HG03097 (cell line): ENCODE measurements around the gene VANGL2.

Source experiments
- ATAC-seq: cut with Tn5 transposase; IDR thresholded peaks from one replicate; pipeline ENCODE4 v1.9.1; 2021; ENCODE audit not compliant: unreplicated experiment, low FRiP score

The VANGL2 gene

DNA sequence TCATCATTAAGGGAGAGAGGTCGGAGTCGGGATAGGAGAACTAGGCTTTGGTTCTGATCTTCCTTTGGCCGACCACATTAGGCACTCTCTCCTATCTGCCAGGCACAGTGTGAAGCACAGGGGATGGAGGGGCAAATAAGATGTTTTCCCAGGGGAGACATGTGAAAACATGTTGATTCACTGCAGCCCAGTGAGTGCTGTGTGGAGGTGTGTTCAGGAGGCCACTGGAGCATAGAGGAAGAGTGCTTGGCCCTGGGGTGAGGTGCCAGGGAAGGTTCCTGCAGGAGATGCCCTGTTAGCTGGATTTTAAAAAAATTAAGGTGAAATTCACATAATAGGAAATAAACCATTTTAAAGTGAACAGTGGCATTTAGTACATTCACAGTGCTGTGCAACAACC is 3.7 kb downstream of the VANGL2 start:
- no peak for ATAC-seq

DNA sequence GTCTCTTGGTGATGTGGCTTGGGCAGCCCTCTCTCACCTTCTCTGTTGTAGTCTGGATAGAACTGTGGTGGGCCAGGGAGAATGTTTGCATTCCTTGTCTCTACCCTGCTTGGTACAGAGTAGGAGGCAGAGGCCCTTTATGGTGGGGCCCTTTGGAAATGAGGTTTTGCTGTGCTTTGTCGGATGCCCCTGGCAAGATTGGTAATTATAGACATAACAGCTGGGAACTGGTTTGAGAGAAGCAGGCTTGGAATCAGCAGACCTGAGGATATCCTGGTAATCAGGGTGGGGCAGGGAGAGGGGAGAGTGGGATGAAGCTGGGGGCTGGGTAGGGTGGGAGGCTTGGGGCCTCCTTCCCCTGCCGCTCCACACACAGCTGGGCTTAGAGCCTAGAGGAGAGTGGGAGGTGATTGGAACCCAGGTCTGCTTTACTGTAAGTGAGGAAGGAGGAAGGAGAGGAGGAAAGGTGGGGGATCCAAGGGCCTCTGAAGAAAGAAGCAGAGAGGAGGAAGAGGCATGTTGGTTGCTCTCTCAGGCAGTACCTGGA is 5.0 kb downstream of the VANGL2 start:
- ATAC-seq: no peak

DNA sequence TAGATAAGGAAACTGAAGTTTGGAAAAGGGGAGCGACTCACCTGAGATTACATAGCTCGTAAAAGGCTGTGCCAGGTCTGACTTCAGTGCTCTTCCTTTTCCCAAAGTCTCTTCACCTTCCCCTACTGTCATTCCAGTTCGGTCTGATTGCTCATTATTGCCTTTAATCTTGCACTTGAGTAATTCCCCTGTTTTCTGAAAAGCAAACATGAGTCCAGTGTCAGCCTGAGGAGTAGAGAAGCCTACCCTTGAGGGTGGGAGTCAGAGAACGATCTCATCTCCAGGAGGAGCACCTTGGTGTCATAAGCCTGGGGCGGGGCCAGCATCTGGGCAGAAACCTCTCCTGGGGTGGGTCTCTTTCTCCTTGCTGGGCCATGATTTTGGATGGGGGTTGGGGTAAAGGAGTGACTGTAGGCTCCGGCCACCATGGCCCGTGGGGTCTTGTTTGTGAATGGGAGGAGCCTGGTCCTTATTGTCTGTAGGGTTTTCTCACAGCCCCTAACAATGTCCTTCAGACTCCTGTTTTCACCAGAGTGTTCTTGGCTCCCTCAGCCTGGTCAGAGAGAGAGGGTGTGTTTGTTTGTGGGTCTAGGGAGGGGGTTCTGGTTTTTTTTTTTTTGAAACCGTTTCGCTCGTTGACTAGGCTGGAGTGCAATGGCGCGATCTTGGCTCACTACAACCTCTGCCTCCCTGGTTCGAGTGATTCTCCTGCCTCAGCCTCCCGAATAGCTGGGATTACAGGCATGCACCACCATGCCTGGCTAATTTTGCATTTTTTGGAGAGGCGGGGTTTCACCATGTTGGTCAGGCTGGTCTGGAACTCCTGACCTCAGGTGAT is 6.0 kb downstream of the VANGL2 start:
- ATAC-seq: no peak

DNA sequence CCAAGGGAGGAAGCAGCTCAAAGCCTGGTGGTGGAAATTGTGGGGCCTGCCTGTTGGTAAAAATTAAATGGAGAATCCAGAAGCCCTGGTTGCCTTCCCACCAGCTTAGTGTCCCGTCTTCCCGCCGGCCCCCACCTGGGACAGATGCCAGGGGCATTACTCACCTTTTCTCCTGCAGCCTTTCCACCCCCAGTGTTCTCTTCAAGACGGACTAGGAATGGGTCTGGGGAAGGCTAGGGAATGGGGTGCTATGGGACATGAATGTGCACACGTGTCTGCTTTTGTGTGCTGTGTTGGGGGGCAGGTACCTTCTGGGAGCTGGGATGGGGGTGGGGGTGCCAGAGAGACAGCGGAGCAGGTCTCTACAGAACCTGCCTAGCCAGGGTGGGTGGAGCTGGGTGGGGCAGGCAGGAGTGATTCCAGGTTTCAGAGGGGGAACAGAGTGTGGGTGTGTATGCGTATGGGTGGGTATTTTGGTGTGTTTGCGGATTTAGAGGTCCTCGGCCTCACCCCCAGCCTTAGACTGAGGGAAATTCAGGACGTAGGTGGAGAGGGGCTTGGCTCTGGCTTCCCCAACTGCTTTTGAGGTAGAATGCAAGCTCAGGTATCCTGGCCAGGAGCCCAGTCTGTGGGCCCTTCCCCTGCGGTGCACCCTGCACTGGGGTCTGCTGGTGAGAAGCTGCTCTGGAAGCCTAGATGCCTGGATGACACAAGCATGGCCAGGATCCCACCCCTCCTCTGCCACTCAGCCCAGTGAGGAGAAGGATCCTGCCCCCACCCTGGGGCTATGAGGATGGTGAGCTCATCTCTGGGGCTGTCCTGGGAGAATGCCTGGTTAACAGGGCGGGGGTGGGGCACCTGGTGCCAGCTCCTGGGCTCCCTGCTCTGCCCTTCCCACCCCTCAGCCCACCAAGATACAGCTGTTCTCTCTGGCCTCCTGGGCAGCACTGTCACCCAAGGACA is 7.8 kb downstream of the VANGL2 start:
- ATAC-seq: no peak

DNA sequence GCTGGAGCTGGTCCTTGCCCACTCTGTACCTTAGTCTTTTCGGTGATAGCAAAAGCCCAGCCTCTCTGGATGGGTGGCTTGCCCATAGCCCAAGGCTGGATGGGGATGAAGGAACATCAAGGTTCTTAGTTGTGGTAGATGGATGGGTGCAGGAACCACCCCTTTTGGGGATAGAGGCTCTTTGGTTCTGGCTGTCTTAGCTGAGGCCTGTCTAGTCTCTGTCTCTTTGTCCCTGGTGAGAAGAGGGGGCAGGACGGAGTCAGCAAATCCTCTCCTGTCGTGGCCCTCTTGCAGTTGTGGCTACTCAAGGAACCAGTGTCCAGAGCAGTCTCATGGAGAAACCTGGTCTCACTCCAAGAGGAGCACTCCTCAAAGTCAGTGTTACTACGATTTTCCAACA is 8.5 kb downstream of the VANGL2 start:
- no peak for ATAC-seq

DNA sequence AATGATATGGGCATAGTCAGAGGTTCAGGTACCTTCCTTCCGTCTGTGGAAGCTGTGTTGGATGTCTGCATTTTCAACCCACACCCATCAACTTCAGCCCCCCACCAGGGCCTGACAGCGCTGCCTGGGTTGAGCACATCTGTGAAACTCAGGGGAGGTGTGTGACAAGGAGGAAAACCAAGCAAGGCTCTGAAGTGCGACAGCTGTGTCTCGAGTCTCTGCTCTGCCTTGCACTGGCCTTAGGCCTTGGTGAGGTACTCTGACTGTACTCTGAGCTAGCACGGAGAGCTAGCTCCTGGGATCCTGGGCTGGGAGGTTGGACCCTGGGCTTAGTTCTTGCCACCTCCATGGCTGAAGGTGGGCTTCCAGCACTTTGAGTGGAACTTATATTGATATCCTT is 9.1 kb downstream of the VANGL2 start:
- ATAC-seq: no peak

DNA sequence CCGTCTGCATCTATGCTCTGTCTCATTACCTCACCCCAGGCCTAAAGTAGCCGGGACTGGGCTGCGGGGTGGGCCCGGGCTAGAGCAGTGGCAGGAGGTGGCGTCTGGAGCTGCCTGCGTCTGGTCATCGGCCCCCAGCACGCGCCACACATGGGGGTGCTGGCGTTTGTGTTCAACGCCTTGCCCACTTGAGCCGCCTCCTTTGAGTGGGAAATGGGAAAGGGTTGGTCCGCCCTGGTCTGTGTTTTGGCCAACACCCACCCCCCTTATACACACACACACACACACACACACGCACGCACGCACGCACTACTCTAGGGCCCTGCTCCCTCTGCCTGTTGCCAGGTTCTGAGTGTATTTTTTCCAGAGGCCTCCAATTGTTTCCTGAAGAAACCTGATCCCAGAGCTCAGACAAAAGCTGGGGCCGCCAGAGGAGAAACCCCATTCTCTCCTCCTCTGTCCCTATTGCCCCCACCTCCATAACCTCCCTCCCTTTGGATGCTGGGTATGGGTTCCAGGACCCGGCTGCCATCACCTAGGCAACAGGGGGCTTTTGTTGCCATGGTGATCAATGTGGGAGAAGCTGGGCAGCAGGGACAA is 10.1 kb downstream of the VANGL2 start:
- ATAC-seq: no peak

DNA sequence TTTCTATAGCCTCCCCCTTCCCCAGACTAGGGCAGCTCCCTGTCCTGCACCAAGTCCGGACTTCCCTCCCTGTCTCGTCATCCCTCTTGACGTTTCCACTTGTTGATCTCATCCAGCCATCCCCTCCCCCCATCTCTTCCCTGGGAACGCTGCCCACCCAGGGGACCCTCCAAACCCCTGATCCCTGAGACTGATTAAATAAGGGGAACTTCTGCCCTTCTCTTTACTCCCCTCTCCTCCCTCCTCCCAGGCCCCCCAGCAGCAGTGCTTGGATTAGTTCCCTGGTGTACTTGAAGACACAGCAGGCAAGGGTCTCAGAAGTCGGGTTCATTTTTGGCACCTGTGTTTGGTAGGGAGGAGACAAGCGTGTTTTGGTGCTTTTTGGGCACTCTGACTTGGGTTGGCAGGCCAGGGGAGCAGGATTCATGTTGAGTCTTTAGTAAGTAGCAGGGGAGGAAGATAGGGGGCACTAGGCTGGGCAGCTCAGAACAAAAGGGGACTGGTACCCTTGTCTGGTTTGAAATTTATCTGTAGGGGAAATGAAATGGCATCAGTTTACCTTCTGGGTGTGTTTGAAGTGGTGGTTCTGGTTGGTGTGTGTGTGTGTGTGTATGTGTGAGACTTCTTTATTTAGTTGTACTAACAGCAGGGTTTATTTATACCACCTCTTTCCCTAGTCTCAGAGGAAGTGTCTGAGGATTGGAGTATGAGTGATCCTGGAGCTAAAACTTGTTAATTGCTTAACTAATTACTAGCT is 11.1 kb downstream of the VANGL2 start:
- no peak for ATAC-seq

DNA sequence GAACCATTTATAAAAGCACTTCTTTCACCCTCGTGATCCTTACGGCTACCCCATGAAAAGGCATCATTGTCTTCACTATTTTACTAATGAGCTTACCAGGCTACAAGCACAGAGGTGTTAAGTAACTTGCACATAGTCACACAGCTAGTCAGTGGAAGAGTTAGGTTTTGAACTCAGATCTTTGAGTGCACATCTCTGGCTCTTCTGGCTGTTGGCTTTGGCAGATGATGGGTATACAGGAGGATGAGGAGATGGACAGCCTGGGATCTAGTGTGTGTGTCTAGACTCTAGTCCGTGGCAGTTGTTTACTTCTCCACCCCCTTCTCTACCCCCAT is 11.6 kb downstream of the VANGL2 start:
- no peak for ATAC-seq

DNA sequence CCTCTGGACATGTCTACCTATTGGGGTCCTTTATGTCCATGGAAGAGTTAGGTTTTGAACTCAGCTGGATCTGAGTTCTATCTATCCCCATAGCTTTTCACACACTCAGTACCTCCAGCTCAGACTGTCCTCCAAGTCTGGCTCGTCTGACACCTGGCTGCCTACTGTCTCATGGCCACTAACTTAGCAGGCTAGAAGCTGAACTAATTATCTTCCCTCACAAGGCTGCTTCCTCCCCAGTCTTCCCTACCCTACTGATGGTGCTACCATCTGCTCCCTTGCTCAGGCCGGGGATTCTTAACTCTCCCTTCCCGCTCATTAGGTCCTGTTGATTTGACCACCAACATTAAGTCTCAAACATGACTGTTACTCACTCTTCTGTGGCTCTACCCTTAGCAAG is 13.4 kb downstream of the VANGL2 start:
- ATAC-seq: no peak

DNA sequence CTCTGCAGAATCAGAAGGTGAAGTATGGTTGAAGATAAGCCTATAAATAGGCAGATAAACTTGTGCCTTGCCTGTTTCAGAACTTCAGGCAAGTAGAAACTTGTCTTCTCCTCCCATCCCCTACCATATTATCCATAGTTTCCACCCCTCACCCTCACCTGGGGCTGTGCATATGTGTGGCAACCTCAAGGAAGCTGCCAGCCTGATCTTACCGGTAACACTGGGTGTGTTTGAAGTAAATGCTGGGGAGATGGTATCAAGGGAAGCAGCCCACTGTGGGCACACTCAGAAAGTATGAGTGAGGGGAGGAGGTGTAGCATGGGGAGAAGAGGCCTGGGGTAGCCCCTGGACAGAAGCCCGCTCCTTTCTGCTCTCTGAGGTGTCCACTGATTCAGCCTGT is 14.5 kb downstream of the VANGL2 start:
- no peak for ATAC-seq

DNA sequence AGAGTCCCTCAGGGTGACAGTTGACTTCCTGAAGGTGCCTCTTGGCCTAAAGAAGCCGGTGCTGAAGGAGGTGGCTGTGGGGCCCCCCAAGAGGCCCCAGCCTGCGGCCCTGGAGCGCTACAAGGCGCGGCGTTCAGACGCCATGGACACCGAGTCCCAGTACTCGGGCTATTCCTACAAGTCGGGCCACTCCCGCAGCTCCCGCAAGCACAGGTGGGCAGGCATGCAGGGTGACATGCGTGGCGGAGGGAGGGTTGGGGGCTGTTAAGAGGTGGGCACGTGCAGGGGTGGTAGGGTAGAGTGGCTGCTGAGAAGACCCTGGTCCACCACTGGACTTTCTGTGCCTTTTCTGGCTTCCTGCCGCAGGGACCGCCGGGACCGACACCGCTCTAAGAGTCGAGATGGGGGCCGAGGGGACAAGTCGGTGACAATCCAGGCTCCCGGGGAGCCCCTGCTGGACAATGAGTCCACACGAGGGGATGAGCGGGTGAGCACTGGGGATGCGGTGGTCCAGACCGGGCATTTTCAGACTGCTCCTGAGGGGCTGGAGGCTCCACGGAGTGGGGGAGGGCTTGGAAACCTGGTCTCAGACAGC is 15.4 kb downstream of the VANGL2 start:
- no peak for ATAC-seq

DNA sequence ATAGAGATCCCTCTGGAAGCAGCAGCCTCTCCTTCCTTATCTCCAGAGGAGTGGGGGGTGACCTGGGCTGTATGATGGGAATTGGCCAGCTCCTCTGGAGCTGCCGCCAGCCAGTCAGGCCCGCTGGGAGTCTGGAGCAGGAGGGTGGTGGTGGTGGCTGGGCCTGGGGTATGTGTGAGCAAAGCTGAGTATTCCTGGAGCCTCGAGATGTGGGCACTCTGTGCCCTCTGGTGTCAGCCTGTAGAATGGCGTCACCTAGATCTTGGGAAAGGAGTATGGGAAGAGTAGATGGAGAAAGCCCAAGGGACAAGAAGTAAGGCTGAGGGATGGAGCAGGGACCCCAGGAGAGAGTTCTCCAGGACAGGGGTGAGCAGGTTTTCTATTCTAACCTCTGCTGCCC is 16.0 kb downstream of the VANGL2 start:
- no peak for ATAC-seq

DNA sequence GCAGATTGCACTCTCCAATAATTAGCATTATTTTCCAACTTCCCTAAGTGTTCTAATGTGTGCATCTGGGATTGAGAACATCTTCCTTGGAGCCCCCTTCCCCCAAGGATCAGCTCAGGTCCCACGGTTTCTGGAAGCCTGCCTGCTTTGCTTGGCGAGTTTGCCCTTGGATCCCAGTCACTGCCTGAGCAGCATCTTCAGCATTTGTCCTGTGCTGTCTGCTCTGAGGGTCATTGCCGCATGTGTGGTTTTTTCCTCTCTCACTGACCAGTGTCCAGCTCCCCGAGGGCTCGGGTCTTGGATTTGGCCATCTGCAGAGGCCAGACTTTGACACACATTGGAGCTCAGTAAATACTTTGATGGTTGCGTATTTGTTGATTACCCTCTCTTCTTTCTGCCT is 18.1 kb downstream of the VANGL2 start:
- no peak for ATAC-seq

DNA sequence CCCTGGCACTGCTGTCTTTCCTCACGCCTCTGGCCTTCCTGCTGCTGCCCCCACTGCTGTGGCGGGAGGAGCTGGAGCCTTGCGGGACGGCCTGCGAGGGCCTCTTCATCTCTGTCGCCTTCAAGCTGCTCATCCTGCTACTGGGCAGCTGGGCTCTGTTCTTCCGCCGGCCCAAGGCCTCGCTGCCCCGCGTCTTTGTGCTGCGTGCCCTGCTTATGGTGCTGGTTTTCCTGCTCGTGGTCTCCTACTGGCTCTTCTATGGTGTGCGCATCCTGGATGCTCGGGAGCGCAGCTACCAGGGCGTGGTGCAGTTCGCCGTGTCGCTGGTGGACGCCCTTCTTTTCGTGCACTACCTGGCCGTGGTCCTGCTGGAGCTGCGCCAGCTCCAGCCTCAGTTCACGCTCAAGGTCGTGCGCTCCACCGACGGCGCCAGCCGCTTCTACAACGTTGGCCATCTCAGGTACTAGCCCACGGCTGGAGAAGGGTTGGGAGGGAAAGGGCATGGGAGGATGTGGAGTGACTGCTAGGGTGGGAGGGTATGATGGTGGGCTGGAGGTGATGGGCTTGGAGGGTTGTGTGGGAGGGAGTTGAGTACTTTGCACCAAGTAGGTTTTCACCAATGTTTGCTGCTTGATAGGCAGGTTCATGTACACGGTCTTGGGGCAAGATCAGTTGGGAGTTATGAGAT is 18.9 kb downstream of the VANGL2 start:
- ATAC-seq: no peak

DNA sequence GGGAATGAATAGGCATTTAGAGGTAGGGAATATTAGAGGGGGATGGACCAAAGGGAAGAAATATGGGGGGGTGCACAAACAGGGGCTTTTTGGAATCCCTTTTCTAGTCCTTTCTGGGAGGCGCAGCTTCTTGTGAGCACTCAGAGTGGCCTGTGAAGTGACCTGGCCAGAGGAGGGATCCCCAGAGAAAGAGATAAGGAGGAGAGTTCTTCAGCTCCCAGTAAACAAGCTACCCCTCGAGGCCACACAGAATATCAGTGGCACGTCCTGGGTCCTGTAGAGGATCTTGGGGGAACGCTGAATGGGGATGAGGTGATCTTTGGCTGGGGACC is 19.4 kb downstream of the VANGL2 start:
- ATAC-seq: no peak

DNA sequence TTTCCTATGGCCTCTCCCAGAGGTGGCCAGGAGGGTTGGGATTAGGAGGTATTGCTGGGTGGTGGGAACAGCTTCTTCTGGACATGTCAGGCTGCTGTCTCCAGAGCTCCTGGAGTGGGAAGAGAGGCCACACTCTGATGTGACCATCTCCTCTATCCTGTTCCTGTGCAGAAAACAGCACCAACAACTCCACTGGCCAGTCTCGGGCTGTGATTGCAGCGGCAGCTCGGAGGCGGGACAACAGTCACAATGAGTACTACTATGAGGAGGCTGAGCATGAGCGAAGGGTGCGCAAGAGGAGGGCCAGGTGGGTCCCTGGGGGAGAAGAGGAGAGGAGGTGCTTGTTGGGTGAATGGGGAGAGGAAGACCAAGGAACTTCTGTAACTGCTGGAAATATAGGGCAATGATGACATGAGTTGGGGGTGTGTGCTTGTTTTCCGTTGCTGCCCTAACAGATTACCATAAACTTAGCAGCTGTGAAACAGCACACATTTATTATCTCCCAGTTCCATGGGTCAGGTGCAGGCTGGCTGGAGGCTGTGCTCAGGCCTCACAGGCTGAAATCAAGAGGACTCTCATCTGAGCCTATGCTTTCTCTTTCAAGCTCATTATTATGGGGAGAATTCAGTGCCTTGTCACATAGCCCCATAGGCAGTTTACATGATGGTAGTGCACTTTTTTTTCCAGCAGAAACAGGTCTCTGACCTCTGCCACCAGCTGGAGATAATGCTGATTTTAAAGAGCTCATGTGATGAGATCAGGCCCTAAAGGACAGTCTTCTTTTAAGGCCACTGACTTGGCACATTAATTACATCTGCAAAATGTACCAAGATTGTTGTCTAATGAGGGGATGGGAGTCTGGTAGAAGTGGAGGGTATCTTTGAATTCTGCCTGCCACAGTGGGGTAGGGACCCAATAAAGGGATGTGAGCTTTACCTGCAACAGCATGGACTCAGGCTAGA is 20.8 kb downstream of the VANGL2 start:
- no peak for ATAC-seq

DNA sequence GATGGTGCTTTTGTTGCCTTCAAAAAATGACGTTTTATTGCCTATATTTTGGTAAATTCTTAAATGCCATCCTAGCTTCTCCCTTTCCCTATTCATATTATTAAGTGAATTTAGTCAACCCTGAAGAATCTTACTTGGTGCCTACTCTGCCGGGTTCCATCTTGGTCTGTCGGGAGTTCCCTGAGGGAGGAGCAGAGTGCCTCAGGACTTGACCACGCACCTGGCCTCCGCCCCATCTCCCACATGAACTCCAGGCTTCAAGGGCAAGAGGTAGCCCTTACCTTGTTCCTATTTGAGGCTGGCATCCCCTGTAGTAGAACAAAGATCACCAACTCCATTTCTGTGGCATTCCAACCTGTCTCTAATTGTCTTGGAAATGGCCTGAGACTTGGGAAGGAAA is 21.5 kb downstream of the VANGL2 start:
- ATAC-seq: no peak

DNA sequence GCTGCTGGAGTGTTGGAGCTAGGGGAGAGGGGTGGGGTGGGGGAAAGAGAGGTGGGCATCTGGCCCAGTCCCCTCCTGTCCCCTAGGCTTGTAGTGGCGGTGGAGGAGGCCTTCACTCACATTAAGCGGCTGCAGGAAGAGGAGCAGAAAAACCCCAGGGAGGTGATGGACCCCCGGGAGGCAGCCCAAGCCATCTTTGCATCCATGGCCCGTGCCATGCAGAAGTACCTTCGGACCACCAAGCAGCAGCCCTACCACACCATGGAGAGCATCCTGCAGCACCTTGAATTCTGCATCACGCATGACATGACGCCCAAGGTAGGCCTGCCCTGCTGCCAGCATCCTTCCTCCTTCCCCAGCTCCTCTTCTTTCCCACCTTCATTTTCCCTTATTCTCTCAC is 23.6 kb downstream of the VANGL2 start:
- no peak for ATAC-seq
